GM12875 (cell line): Measurements from ENCODE around the gene SESN1.

Experiments
- H3K4me3 ChIP-seq: one replicate; pipeline ENCODE4 v1.5.1; 2011; ENCODE audit warnings: low read depth, low read length, control low read depth
- TF ChIP-seq, protein P1 (sequence below): IDR thresholded peaks from 2 replicates; pipeline ENCODE4 v1.5.1; 2011; ENCODE audit warnings: low read depth, mild to moderate bottlenecking, control low read depth, inconsistent platforms, low read length, moderate library complexity, borderline replicate concordance; ENCODE audit not compliant: insufficient read depth

The SESN1 gene

DNA sequence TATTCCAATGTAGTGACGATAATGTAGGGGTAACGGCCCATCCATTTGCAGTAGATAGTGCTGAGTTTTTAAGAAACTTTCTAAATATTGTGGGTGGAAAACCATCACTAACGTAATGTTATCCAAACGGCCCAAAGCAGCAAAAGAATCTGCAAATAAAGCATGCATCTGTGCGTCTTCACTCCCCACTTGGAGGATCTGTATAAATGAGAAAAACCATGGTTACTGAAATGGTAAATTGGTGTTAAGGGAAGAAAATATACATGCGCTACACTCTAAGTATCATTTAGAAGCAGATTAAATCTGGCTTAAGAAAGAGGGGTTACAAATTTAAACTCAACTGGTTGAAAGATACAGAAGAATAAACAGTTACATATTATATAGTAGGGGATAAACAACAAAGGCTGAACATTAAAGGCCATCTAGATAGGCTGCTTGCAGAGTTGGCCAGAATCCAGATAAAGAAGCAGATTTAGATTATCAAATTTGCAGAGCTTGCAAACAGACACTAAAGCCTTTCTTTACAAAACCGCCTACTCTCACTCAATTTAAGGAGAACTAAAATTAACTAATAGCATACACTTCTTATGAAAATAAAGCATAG lies 93.3 kb downstream of the SESN1 start:
- H3K4me3 ChIP-seq = no peak overlapping the region
- TF ChIP-seq, protein P1, sequence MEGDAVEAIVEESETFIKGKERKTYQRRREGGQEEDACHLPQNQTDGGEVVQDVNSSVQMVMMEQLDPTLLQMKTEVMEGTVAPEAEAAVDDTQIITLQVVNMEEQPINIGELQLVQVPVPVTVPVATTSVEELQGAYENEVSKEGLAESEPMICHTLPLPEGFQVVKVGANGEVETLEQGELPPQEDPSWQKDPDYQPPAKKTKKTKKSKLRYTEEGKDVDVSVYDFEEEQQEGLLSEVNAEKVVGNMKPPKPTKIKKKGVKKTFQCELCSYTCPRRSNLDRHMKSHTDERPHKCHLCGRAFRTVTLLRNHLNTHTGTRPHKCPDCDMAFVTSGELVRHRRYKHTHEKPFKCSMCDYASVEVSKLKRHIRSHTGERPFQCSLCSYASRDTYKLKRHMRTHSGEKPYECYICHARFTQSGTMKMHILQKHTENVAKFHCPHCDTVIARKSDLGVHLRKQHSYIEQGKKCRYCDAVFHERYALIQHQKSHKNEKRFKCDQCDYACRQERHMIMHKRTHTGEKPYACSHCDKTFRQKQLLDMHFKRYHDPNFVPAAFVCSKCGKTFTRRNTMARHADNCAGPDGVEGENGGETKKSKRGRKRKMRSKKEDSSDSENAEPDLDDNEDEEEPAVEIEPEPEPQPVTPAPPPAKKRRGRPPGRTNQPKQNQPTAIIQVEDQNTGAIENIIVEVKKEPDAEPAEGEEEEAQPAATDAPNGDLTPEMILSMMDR = no peak

DNA sequence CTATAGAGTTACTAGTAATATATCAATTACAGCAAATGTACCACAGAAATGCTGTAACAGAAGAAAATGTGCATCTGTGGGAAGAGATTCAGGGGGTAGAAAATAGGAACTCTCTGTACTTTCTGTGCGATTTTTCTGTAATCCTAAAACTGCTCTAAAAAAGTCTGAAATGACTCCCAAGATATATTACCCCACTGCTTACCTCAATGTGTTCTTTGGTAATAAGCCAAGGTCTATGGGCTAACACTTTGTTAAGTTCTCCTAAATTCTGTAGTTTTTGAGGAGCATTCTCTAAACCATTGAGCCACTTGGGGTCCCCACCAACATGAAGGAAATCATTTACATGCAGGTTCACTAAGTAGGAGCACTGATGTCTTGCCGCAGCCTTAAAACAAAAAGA lies 94.4 kb downstream of the SESN1 start:
- TF ChIP-seq, protein P1 = no peak

DNA sequence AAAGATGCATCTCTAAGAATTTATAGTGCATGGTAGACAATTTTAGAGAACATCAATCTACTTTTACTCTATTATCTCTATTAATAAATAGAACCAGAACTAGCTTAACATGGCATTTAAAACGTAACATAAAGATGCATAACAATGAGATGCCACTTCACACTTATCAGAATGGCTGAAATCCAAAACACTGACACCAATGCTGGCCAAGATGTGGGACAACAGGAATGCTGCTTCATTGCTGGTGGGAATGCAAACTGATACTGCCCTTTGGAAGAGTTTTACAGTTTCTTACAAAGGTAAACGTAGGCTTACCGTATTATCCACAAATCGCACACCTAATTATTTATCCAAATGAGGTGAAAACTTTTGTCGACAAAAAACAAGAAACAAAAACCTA lies 95.2 kb downstream of the SESN1 start:
- TF ChIP-seq, protein P1 = no peak
- H3K4me3 ChIP-seq = no peak overlapping the region

More for the DNA sequence above, 94.4 kb downstream of the SESN1 start:
- H3K4me3 ChIP-seq = no peak overlapping the region

DNA sequence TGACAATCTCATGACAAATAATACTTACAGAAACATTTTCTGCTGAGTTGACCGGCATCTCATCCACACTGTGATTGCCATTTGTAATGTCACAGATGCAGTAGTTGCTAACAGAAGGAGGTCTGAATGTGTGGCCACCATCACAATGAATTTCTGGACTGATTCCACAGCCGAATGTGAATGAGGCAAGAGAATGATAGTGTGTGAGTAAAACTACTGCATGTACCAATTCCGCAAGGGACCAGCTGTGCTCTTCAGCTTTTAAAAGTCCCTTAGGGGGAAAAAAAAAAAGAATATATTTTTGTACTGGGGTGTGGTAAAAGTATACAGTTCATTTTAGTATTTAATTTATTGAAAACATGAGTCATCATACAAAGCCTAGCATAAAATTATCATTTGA lies 96.2 kb downstream of the SESN1 start:
- H3K4me3 ChIP-seq = no peak overlapping the region
- TF ChIP-seq, protein P1 = no peak

DNA sequence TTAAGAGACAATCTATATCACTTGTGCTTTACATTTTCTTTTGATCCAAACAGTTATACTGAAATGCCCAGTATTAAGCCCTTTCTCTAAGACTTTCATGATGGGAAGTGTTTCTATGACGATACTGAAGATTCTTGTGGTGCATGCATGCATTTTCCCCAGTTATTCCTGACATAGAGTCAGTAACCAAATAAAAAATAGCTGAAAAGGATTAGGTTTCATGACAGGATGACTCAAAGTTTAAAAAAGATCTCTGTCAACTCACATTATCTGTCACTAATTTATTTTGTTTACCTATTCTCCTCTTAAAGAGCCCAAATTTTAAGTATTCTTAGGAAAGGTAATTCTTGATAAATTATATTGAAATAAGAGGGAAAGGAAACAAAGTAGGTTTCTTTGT lies 98.4 kb downstream of the SESN1 start:
- H3K4me3 ChIP-seq = no peak overlapping the region
- TF ChIP-seq, protein P1 = no peak

DNA sequence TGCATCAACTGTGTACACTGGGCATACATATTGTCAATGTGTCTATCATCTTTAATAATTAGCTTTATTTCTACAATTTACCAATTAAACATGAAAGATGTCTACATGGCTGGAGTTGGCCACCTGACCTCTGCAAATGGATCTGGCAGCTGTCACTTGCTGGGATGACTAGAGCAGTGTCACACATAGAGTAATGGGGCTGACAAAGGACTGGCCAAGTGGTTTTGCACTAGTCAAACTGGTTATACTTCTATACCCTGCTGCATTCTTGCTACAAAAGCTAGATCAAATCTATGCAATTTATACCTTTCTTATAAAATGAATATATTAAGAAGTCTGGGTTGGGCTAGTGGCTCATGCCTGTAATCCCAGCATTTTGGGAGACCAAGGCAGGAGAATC lies 99.3 kb downstream of the SESN1 start:
- TF ChIP-seq, protein P1 = no peak
- H3K4me3 ChIP-seq = no peak overlapping the region

DNA sequence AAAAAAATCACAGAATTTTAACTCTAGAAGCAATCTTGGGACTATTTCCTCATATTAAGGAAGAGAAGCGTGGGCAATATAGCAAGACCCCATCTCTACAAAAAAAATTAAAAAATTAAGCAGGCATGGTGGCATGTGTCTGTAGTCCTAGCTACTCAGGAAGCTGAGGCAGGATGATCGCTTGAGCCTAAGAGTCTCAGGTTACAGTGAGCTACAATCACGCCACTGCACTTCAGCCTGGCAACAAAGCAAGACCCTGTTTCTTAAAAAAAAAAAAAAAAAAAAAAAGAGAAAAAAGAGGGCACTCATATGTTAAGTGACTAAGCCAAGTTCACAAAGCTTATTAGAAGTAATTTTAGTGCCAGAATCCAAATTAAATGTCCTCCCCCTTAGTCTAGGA lies 100.8 kb downstream of the SESN1 start:
- TF ChIP-seq, protein P1 = no peak
- H3K4me3 ChIP-seq = no peak overlapping the region
